ENCODE measurements around the gene SNAI1.

SNAI1 gene

DNA sequence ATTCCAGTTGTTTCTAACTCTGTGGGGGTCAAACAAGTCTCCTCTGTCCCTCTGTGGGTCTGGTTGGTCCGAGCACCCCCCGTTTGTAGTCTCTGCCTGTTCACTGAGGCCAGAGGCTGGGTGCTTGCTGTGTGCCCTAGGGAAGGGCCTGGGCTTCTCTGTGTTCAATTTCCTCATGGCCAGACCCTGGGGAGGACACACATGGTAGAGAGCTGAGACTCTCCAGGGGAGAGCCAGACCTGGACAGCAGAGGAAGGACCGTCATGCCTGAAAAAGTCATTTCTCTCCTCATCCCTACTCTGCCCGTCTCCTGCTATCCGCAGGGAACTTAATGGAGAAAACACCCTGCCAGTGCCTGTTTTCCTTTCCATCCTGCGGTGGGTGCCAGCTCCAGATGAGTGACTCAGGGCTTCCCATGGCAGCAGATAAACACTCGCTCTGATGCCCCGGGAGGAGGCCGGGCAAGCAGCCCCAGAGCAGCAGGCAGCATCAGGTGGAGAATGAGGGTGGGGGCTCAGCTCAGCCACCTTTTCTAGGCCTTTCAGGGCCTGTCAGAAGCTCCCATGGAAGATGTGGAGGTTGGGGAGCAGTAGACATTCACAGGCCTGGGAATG is 51.9 kb downstream of the SNAI1 start:
- Histone ChIP-seq H3K23ac (ENCODE audit: low read length) (no peak overlapping the region), H3K79me2 (ENCODE audit: control insufficient read depth, insufficient read depth, low read length) (no peaks in the 10 kb centered on the region), H3K18ac (ENCODE audit: low read length) (no peak overlapping the region), H2AK5ac (ENCODE audit: low read length) (no peak overlapping the region), H3K4me1 (ENCODE audit: control insufficient read depth, low read depth, low read length) (no peaks in the 10 kb centered on the region), H3K4me3 (ENCODE audit: low read length) (no peak overlapping the region), H3K79me1 (ENCODE audit: low read length) (no peaks in the 10 kb centered on the region), H3K36me3 (ENCODE audit: control insufficient read depth, insufficient read depth, low read length) (no peaks in the 10 kb centered on the region), H3K4me2 (ENCODE audit: low read length) (no peak overlapping the region), H4K8ac (ENCODE audit: low read depth, low read length) (no peak overlapping the region), H3K4ac (ENCODE audit: low read depth, low read length) (no peak overlapping the region), H3K27ac (ENCODE audit: low read depth, low read length) (no peak overlapping the region), H2BK120ac (ENCODE audit: low read depth, low read length) (no peak overlapping the region), H4K5ac (ENCODE audit: low read length) (no peak overlapping the region), H3K56ac (ENCODE audit: low read length) (no peak overlapping the region), H3K27me3 (ENCODE audit: insufficient read depth, low read length, poor library complexity) (no peaks in the 10 kb centered on the region), H2BK5ac (ENCODE audit: low read length) (no peak overlapping the region), H3K9ac (ENCODE audit: low read length) (no peak overlapping the region), H2BK15ac (replicated peaks; ENCODE audit: low read depth) (no peak overlapping the region)
- DNase-seq, result no peak
- no CpG with 5 or more reads among the region's 9 CpGs for WGBS (ENCODE audit: extremely low coverage, insufficient coverage, low lambda C conversion rate)

GRCh38 chr20:50036703-50037102 is 53.9 kb downstream of the SNAI1 start:
- H3K79me2 ChIP-seq (ENCODE audit: control insufficient read depth, insufficient read depth, low read length), result no peaks in the 10 kb centered on the region
- H3K23ac ChIP-seq (ENCODE audit: low read length), result no peak overlapping the region
- no peak overlapping the region for H3K4me2 ChIP-seq (ENCODE audit: low read length)
- no peaks in the 10 kb centered on the region for H3K36me3 ChIP-seq (ENCODE audit: control insufficient read depth, insufficient read depth, low read length)
- no peak overlapping the region for H3K4ac ChIP-seq (ENCODE audit: low read depth, low read length)
- H4K5ac ChIP-seq (ENCODE audit: low read length), result no peak overlapping the region
- no peak overlapping the region for H3K27ac ChIP-seq (ENCODE audit: low read depth, low read length)
- no peaks in the 10 kb centered on the region for H3K79me1 ChIP-seq (ENCODE audit: low read length)
- H3K18ac ChIP-seq (ENCODE audit: low read length), result no peak overlapping the region
- WGBS (ENCODE audit: extremely low coverage, insufficient coverage, low lambda C conversion rate), result no CpG with 5 or more reads among the region's 3 CpGs
- no peaks in the 10 kb centered on the region for H3K4me1 ChIP-seq (ENCODE audit: control insufficient read depth, low read depth, low read length)
- H4K8ac ChIP-seq (ENCODE audit: low read depth, low read length), result no peak overlapping the region
- H3K4me3 ChIP-seq (ENCODE audit: low read length), result no peak overlapping the region
- H2BK5ac ChIP-seq (ENCODE audit: low read length), result no peak overlapping the region
- no peak overlapping the region for H3K56ac ChIP-seq (ENCODE audit: low read length)
- no peak overlapping the region for H3K9ac ChIP-seq (ENCODE audit: low read length)
- no peak overlapping the region for H2AK5ac ChIP-seq (ENCODE audit: low read length)
- H2BK120ac ChIP-seq (ENCODE audit: low read depth, low read length), result no peak overlapping the region
- DNase-seq, result no peak
- no peaks in the 10 kb centered on the region for H3K27me3 ChIP-seq (ENCODE audit: insufficient read depth, low read length, poor library complexity)
- no peak overlapping the region for H2BK15ac ChIP-seq (replicated peaks; ENCODE audit: low read depth)

- no peak overlapping the region for H3K18ac ChIP-seq (ENCODE audit: low read length)
- H3K4me1 ChIP-seq (ENCODE audit: control insufficient read depth, low read depth, low read length), result no peaks in the 10 kb centered on the region
- H3K4me3 ChIP-seq (ENCODE audit: low read length), result no peak overlapping the region
- H3K23ac ChIP-seq (ENCODE audit: low read length), result no peak overlapping the region
- H3K56ac ChIP-seq (ENCODE audit: low read length), result no peak overlapping the region
- H2BK15ac ChIP-seq (replicated peaks; ENCODE audit: low read depth), result no peak overlapping the region
- no peak overlapping the region for H4K5ac ChIP-seq (ENCODE audit: low read length)
- no peak overlapping the region for H2BK5ac ChIP-seq (ENCODE audit: low read length)
- H3K9ac ChIP-seq (ENCODE audit: low read length), result no peak overlapping the region
- no peak overlapping the region for H3K4me2 ChIP-seq (ENCODE audit: low read length)
- no peak overlapping the region for H3K4ac ChIP-seq (ENCODE audit: low read depth, low read length)
- DNase-seq, result no peak
- no peaks in the 10 kb centered on the region for H3K79me2 ChIP-seq (ENCODE audit: control insufficient read depth, insufficient read depth, low read length)
- H2BK120ac ChIP-seq (ENCODE audit: low read depth, low read length), result no peak overlapping the region
- H2AK5ac ChIP-seq (ENCODE audit: low read length), result no peak overlapping the region
- H3K79me1 ChIP-seq (ENCODE audit: low read length), result no peaks in the 10 kb centered on the region
- H3K27ac ChIP-seq (ENCODE audit: low read depth, low read length), result no peak overlapping the region
- WGBS (ENCODE audit: extremely low coverage, insufficient coverage, low lambda C conversion rate), result no CpG with 5 or more reads among the region's 3 CpGs
- H3K36me3 ChIP-seq (ENCODE audit: control insufficient read depth, insufficient read depth, low read length), result no peaks in the 10 kb centered on the region
- no peak overlapping the region for H4K8ac ChIP-seq (ENCODE audit: low read depth, low read length)
- no peaks in the 10 kb centered on the region for H3K27me3 ChIP-seq (ENCODE audit: insufficient read depth, low read length, poor library complexity)
Observed at GRCh38 chr20:50037123-50037522, 54.3 kb downstream of the SNAI1 start.

DNA sequence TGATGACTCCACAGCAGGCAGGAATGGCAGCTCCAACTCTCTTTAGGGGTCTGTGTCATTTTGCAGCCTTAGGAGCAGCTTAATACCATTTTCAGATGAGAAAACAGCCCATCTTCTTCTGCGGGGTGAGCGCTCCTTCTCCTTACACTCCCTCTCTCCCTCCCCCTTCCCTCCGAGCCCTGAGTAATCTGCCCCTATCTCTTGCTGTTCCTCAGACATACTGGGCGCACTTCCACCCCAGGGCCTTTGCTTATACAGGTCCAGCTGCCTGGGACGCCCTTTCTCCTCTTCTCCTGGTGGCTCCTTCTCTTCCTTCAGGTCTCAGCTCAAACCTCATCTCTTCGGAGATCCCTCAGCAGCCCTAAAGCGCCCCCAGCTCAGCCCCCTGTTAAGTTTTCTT is 54.8 kb downstream of the SNAI1 start:
- Histone ChIP-seq H4K8ac (ENCODE audit: low read depth, low read length) (no peak overlapping the region), H4K5ac (ENCODE audit: low read length) (no peak overlapping the region), H3K4me2 (ENCODE audit: low read length) (no peak overlapping the region), H2BK120ac (ENCODE audit: low read depth, low read length) (no peak overlapping the region), H2BK5ac (ENCODE audit: low read length) (no peak overlapping the region), H3K23ac (ENCODE audit: low read length) (no peak overlapping the region), H2BK15ac (replicated peaks; ENCODE audit: low read depth) (no peak overlapping the region), H3K79me1 (ENCODE audit: low read length) (no peaks in the 10 kb centered on the region), H3K27ac (ENCODE audit: low read depth, low read length) (no peak overlapping the region), H3K79me2 (ENCODE audit: control insufficient read depth, insufficient read depth, low read length) (no peaks in the 10 kb centered on the region), H3K4me3 (ENCODE audit: low read length) (no peak overlapping the region), H3K4me1 (ENCODE audit: control insufficient read depth, low read depth, low read length) (no peaks in the 10 kb centered on the region), H3K56ac (ENCODE audit: low read length) (no peak overlapping the region), H3K4ac (ENCODE audit: low read depth, low read length) (no peak overlapping the region), H3K9ac (ENCODE audit: low read length) (no peak overlapping the region), H3K27me3 (ENCODE audit: insufficient read depth, low read length, poor library complexity) (no peaks in the 10 kb centered on the region), H3K36me3 (ENCODE audit: control insufficient read depth, insufficient read depth, low read length) (no peaks in the 10 kb centered on the region), H2AK5ac (ENCODE audit: low read length) (no peak overlapping the region), H3K18ac (ENCODE audit: low read length) (no peak overlapping the region)
- DNase-seq, result no peak
- WGBS (ENCODE audit: extremely low coverage, insufficient coverage, low lambda C conversion rate), result no CpG with 5 or more reads among the region's 7 CpGs

GRCh38 chr20:50038169-50038568 is 55.4 kb downstream of the SNAI1 start:
- DNase-seq, result no peak
- WGBS (ENCODE audit: extremely low coverage, insufficient coverage, low lambda C conversion rate), result no CpG with 5 or more reads among the region's 6 CpGs
- no peak overlapping the region for H2AK5ac ChIP-seq (ENCODE audit: low read length)
- H3K4me1 ChIP-seq (ENCODE audit: control insufficient read depth, low read depth, low read length), result no peaks in the 10 kb centered on the region
- H2BK5ac ChIP-seq (ENCODE audit: low read length), result no peak overlapping the region
- H2BK15ac ChIP-seq (replicated peaks; ENCODE audit: low read depth), result no peak overlapping the region
- H3K4me3 ChIP-seq (ENCODE audit: low read length), result no peak overlapping the region
- no peaks in the 10 kb centered on the region for H3K79me2 ChIP-seq (ENCODE audit: control insufficient read depth, insufficient read depth, low read length)
- H3K27ac ChIP-seq (ENCODE audit: low read depth, low read length), result no peak overlapping the region
- no peak overlapping the region for H4K8ac ChIP-seq (ENCODE audit: low read depth, low read length)
- H2BK120ac ChIP-seq (ENCODE audit: low read depth, low read length), result no peak overlapping the region
- H3K56ac ChIP-seq (ENCODE audit: low read length), result no peak overlapping the region
- no peaks in the 10 kb centered on the region for H3K36me3 ChIP-seq (ENCODE audit: control insufficient read depth, insufficient read depth, low read length)
- H3K27me3 ChIP-seq (ENCODE audit: insufficient read depth, low read length, poor library complexity), result no peaks in the 10 kb centered on the region
- H3K23ac ChIP-seq (ENCODE audit: low read length), result no peak overlapping the region
- H3K18ac ChIP-seq (ENCODE audit: low read length), result no peak overlapping the region
- no peak overlapping the region for H3K4me2 ChIP-seq (ENCODE audit: low read length)
- no peak overlapping the region for H4K5ac ChIP-seq (ENCODE audit: low read length)
- H3K4ac ChIP-seq (ENCODE audit: low read depth, low read length), result no peak overlapping the region
- no peaks in the 10 kb centered on the region for H3K79me1 ChIP-seq (ENCODE audit: low read length)
- H3K9ac ChIP-seq (ENCODE audit: low read length), result no peak overlapping the region
